ENCODE results near the gene NIPSNAP2.
"Not testable (repeated sequence)": the region's sequence is repeated elsewhere in the genome, so short reads cannot be mapped to it uniquely, and the experiment has no call there.

Gene NIPSNAP2

GRCh38 chr7:56046721-56047445 is 82.5 kb downstream of the NIPSNAP2 start:
- TF ChIP-seq CTCF (IDR thresholded peaks at IDR 0.05; ENCODE audit: low read depth, low read length) = no peak
- in situ Hi-C loops (cut with HindIII; ENCODE audit: low sequenced_read_pairs) = no loop called here
- peak; percentile 85 for DNase-seq (ENCODE audit: low read depth, low spot score)
- no peak overlapping the region for H3K4me3 ChIP-seq (ENCODE audit: low read depth, low read length)

- H3K4me3 ChIP-seq (ENCODE audit: low read depth, low read length); DNase-seq (ENCODE audit: low read depth, low spot score); in situ Hi-C loops (cut with HindIII; ENCODE audit: low sequenced_read_pairs): not testable (repeated sequence)
Observed at GRCh38 chr7:56047446-56048116, 83.2 kb downstream of the NIPSNAP2 start.

GRCh38 chr7:56048245-56048644 is 83.9 kb downstream of the NIPSNAP2 start:
- DNase-seq (ENCODE audit: low read depth, low spot score) = no peak
- no peak overlapping the region for H3K4me3 ChIP-seq (ENCODE audit: low read depth, low read length)
- in situ Hi-C loops (cut with HindIII; ENCODE audit: low sequenced_read_pairs) = no loop called here
- TF ChIP-seq CTCF (IDR thresholded peaks at IDR 0.05; ENCODE audit: low read depth, low read length) = no peak

- H3K4me3 ChIP-seq (ENCODE audit: low read depth, low read length); DNase-seq (ENCODE audit: low read depth, low spot score); in situ Hi-C loops (cut with HindIII; ENCODE audit: low sequenced_read_pairs): not testable (repeated sequence)
Observed at GRCh38 chr7:56048763-56049162, 84.4 kb downstream of the NIPSNAP2 start.

All from astrocyte of the spinal cord (primary cell).